Activated CD4-positive, alpha-beta memory T cell treated with anti-CD3 and anti-CD28 coated beads, Interleukin-2, amount 10 ng/mL, durations not matched to agents 7 days and 5 days (primary cell): ENCODE data around the gene MTHFR. TPM values are rescaled to one million over a fixed set of nuclear protein-coding genes. Genes with fewer than 3 reads are reported as not detected.

Source experiments
- CTCF ChIA-PET: fragments of 350-600 bp; sonication (Branson Sonifier 250); formaldehyde crosslinking; loops from one replicate; lab custom pipeline; 2021; ENCODE audit warnings: antibody characterized with exemption, inconsistent platforms; lab: Charles Lee
- POLR2A ChIA-PET: fragments of 350-600 bp; sonication (Branson Sonifier 250); formaldehyde crosslinking; loops from one replicate; lab custom pipeline; 2021; ENCODE audit warnings: antibody characterized with exemption; lab: Charles Lee
- DNase-seq: peaks from one replicate; pipeline ENCODE4 v3.0.0-alpha.2; 2020
- H3K27ac Mint-ChIP-seq: one replicate; pipeline ENCODE4 v1.8.0; 2021; ENCODE audit warnings: mild to moderate bottlenecking, mixed read lengths
- H3K27me3 Mint-ChIP-seq: one replicate; pipeline ENCODE4 v1.8.0; 2021; ENCODE audit warnings: mixed read lengths
- H3K36me3 Mint-ChIP-seq: one replicate; pipeline ENCODE4 v1.8.0; 2021; ENCODE audit warnings: low read depth, mixed read lengths
- H3K4me1 Mint-ChIP-seq: one replicate; pipeline ENCODE4 v1.8.0; 2021; ENCODE audit warnings: mixed read lengths
- H3K4me3 Mint-ChIP-seq: one replicate; pipeline ENCODE4 v1.8.0; 2021; ENCODE audit warnings: mild to moderate bottlenecking, mixed read lengths
- H3K9me3 Mint-ChIP-seq: one replicate; pipeline ENCODE4 v1.8.0; 2021; ENCODE audit warnings: mixed read lengths
- total RNA-seq, 2 experiments: library from RNA; stranded (reverse); gene quantifications; one replicate each; pipeline ENCODE4 v1.2.3, GENCODE V29; 2021

Gene MTHFR
- total RNA-seq, 2 experiments from 2014 or later, result 29.4 to 32.2 TPM

GRCh38 chr1:11839727-11840705, 34.3 kb upstream of the MTHFR start:
- Mint-ChIP-seq H3K36me3 (peaks cover 51% of the 10 kb centered on the region), H3K27ac (no peak overlapping the region), H3K4me3 (no peak overlapping the region), H3K27me3 (no peaks in the 10 kb centered on the region), H3K9me3 (no peaks in the 10 kb centered on the region), H3K4me1 (peaks cover 1% of the 10 kb centered on the region)
- CTCF ChIA-PET, result interaction anchor here (1.1 to 3.9 kb wide), 3 partner anchors 12 to 68 kb away, joined by 3 to 20 read pairs (median 4); no protein-coding TSS in a partner anchor
- no peak for DNase-seq
- POLR2A ChIA-PET, result interaction anchor here (11.3 kb wide), 1 partner anchor 69 kb away, joined by 137 read pairs; no protein-coding TSS in a partner anchor

- Mint-ChIP-seq H3K4me3 (no peak overlapping the region), H3K27ac (no peak overlapping the region), H3K27me3 (no peaks in the 10 kb centered on the region), H3K36me3 (peaks cover 52% of the 10 kb centered on the region), H3K4me1 (peaks cover 1% of the 10 kb centered on the region), H3K9me3 (no peaks in the 10 kb centered on the region)
- CTCF ChIA-PET, result interaction anchor here (0.6 to 3.9 kb wide), 8 partner anchors 8 to 69 kb away, joined by 3 to 20 read pairs (median 4); partner anchors contain the start of gene NPPA
- POLR2A ChIA-PET, result interaction anchor here (0.9 to 11.3 kb wide), 2 partner anchors 32 to 70 kb away, joined by 3 to 137 read pairs; no protein-coding TSS in a partner anchor
- peak; percentile 79 for DNase-seq
These were observed 32.8 kb upstream of the MTHFR start for GRCh38 chr1:11838349-11839272.

DNA sequence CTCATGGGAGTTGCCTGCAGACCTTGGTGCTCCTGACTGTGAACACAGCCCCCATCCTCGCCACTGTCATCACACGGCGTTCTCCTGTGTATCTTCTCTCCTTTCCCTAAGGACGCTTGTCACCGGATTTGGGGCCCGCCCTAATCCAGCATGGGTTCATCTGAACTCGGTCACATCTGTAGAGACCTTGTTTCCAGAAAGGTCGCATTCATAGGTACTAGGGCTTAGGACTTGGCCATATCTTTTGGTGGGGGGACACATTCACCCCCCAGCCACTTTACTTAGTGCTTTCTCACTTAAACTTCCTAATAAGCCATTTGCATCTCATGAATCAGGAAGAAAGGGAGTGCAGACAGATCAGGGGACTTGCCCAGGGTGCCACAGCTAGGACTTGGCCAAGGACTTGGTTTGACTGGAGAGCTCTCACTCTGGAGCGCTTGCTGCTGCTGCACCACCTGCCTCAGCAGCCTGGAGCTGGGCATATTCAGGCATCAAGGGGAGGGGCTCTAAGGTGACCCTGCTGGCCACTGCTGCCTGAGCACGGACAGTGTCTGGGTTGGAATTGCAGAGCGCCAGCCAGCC, 32.1 kb upstream of the MTHFR start:
- DNase-seq, result no peak
- H3K36me3 Mint-ChIP-seq, result peaks cover 52% of the 10 kb centered on the region
- no peaks in the 10 kb centered on the region for H3K9me3 Mint-ChIP-seq
- no peak overlapping the region for H3K4me3 Mint-ChIP-seq
- H3K4me1 Mint-ChIP-seq, result peaks cover 1% of the 10 kb centered on the region
- no peaks in the 10 kb centered on the region for H3K27me3 Mint-ChIP-seq
- no peak overlapping the region for H3K27ac Mint-ChIP-seq
- POLR2A ChIA-PET, result interaction anchor here (0.9 to 11.3 kb wide), 2 partner anchors 31 to 71 kb away, joined by 3 to 137 read pairs; no protein-coding TSS in a partner anchor
- CTCF ChIA-PET, result interaction anchor here (0.6 to 3.9 kb wide), 8 partner anchors 9 to 70 kb away, joined by 3 to 20 read pairs (median 3); partner anchors contain the start of gene NPPA

GRCh38 chr1:11836955-11837766, 31.4 kb upstream of the MTHFR start:
- no peak overlapping the region for H3K4me3 Mint-ChIP-seq
- ChIA-PET CTCF (interaction anchor here (1.2 to 3.9 kb wide), 5 partner anchors 10 to 71 kb away, joined by 3 to 20 read pairs (median 8); partner anchors contain the start of gene NPPA), POLR2A (interaction anchor here (11.3 kb wide), 1 partner anchor 72 kb away, joined by 137 read pairs; no protein-coding TSS in a partner anchor)
- H3K27ac Mint-ChIP-seq, result no peak overlapping the region
- peaks cover 51% of the 10 kb centered on the region for H3K36me3 Mint-ChIP-seq
- DNase-seq, result no peak
- peaks cover 1% of the 10 kb centered on the region for H3K4me1 Mint-ChIP-seq
- no peaks in the 10 kb centered on the region for H3K27me3 Mint-ChIP-seq
- H3K9me3 Mint-ChIP-seq, result no peaks in the 10 kb centered on the region

DNA sequence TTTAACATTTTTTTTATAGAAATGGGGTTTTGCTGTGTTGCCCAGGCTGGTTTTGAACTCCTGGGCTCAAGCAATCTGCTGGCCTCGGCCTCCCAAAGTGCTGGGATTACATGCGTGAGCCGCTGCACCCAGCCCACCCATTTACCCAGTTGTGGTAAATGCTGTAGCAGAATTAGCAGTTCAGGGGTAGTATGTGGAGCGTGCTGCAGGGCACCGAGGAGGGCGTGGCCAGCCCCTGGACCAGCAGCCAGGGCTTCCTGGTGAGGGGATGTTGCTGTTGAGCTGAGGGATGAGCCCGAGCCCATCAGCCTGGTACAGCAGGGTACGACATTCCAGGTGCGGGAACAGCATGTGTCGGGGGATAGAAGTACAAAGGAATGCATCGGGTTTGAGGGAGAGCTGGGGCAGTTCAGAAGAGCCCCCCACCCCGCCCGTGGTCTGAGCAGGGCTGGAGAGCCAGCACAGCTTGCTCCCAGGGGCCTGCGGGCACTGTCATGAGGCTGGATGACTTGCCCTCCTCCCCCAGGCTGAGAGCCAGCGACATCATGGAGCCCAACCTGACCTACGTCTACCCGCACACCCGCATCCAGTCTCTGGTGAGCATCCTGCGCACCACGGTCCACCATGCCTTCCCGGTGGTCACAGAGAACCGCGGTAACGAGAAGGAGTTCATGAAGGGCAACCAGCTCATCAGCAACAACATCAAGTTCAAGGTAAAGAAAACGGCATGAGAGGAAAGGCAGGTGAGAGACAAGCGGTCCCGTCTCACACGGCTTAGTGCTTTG, 29.9 kb upstream of the MTHFR start:
- peaks cover 53% of the 10 kb centered on the region for H3K36me3 Mint-ChIP-seq
- DNase-seq, result no peak
- H3K4me1 Mint-ChIP-seq, result peaks cover 1% of the 10 kb centered on the region
- H3K27ac Mint-ChIP-seq, result no peak overlapping the region
- ChIA-PET CTCF (no interaction called here), POLR2A (interaction anchor here (11.3 kb wide), 1 partner anchor 73 kb away, joined by 137 read pairs; no protein-coding TSS in a partner anchor)
- H3K4me3 Mint-ChIP-seq, result no peak overlapping the region
- H3K27me3 Mint-ChIP-seq, result no peaks in the 10 kb centered on the region
- no peaks in the 10 kb centered on the region for H3K9me3 Mint-ChIP-seq

- no peak for DNase-seq
- Mint-ChIP-seq H3K27me3 (no peaks in the 10 kb centered on the region), H3K4me3 (no peak overlapping the region), H3K36me3 (peaks cover 51% of the 10 kb centered on the region), H3K27ac (no peak overlapping the region), H3K4me1 (peaks cover 1% of the 10 kb centered on the region), H3K9me3 (no peaks in the 10 kb centered on the region)
- ChIA-PET CTCF (no interaction called here), POLR2A (interaction anchor here (1.2 to 1.6 kb wide), 2 partner anchors 74 to 76 kb away, joined by 6 to 9 read pairs; no protein-coding TSS in a partner anchor)
These were observed 28.1 kb upstream of the MTHFR start for GRCh38 chr1:11833900-11834299.

GRCh38 chr1:11833497-11833896, 27.7 kb upstream of the MTHFR start:
- no peak overlapping the region for H3K27ac Mint-ChIP-seq
- ChIA-PET POLR2A (interaction anchor here (1.2 to 1.6 kb wide), 2 partner anchors 74 to 76 kb away, joined by 6 to 9 read pairs; no protein-coding TSS in a partner anchor), CTCF (no interaction called here)
- H3K4me1 Mint-ChIP-seq, result no peaks in the 10 kb centered on the region
- peaks cover 48% of the 10 kb centered on the region for H3K36me3 Mint-ChIP-seq
- DNase-seq, result no peak
- H3K27me3 Mint-ChIP-seq, result no peaks in the 10 kb centered on the region
- no peaks in the 10 kb centered on the region for H3K9me3 Mint-ChIP-seq
- no peak overlapping the region for H3K4me3 Mint-ChIP-seq

DNA sequence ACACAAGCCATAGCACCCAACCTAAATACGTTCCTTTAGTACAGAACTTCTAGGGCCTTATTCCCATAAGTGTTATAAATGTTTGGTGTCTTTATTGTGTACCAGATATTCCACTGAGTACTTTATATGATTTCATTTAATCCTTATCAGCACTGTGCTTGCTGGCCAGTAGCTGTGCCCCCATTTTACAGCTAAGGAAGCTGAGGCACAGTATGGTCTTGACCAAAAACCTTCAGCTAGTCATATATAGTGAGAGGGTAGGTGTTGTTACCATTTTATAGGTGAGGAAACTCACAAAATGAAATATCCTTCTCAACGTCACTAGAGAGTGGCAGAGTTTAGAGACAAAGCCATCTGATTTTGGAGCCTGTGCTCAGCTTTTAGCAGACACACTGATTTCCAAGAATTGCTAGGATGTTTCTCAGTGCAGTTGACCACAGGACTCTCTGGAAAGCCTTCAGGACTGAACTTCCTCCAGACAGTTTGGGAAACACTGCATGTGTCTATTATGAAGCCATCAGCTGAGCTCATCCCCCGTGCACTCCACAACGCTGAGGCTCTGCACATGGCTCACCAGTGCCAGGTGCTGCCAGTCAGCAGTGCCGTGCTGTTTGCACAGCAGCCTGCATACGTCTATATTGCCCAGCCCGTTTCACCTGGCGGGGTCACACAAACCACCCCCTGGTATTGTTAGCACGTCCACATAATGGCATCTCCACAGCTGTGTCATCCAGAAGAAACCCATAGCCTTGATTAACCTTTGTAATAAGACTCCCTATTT, 26.4 kb upstream of the MTHFR start:
- Mint-ChIP-seq H3K4me3 (no peak overlapping the region), H3K27me3 (no peaks in the 10 kb centered on the region), H3K36me3 (peaks cover 43% of the 10 kb centered on the region), H3K9me3 (no peaks in the 10 kb centered on the region), H3K27ac (no peak overlapping the region), H3K4me1 (no peaks in the 10 kb centered on the region)
- no peak for DNase-seq
- POLR2A ChIA-PET, result interaction anchor here (1.4 to 2.1 kb wide), 2 partner anchors 76 to 78 kb away, joined by 4 to 9 read pairs; no protein-coding TSS in a partner anchor
- CTCF ChIA-PET, result interaction anchor here (1.4 kb wide), 1 partner anchor 61 kb away, joined by 3 read pairs; no protein-coding TSS in a partner anchor

GRCh38 chr1:11828511-11828910, 22.7 kb upstream of the MTHFR start:
- Mint-ChIP-seq H3K4me1 (no peaks in the 10 kb centered on the region), H3K27me3 (no peaks in the 10 kb centered on the region), H3K27ac (no peak overlapping the region), H3K36me3 (peaks cover 34% of the 10 kb centered on the region), H3K4me3 (no peak overlapping the region), H3K9me3 (no peaks in the 10 kb centered on the region)
- DNase-seq, result no peak
- POLR2A ChIA-PET, result interaction anchor here (1.1 kb wide), 1 partner anchor 17 kb away, joined by 3 read pairs; no protein-coding TSS in a partner anchor
- CTCF ChIA-PET, result interaction anchor here (1.5 kb wide), 1 partner anchor 10 kb away, joined by 3 read pairs; no protein-coding TSS in a partner anchor

DNA sequence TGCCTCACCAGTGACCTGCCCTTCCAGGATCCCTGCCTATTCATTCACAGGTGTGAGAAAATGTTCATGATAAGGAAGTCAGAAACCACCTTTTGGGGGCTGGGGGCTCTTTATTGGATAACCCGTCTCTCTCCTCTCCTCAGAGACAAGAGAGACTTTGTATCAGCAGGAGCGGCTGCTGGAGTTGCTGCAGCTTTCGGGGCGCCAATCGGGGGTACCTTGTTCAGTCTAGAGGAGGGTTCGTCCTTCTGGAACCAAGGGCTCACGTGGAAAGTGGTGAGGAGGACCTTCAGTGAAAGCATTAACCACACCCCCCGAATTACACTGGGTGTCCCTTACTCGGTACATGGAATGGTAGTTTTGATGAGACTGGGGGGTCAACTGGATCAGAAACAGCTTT, 21.2 kb upstream of the MTHFR start:
- no peak overlapping the region for H3K27ac Mint-ChIP-seq
- peaks cover 29% of the 10 kb centered on the region for H3K36me3 Mint-ChIP-seq
- POLR2A ChIA-PET, result no interaction called here
- no peak overlapping the region for H3K4me3 Mint-ChIP-seq
- no peaks in the 10 kb centered on the region for H3K9me3 Mint-ChIP-seq
- no peaks in the 10 kb centered on the region for H3K4me1 Mint-ChIP-seq
- CTCF ChIA-PET, result no interaction called here
- no peaks in the 10 kb centered on the region for H3K27me3 Mint-ChIP-seq
- DNase-seq, result no peak
